ENCODE results near the gene ZMYND8. TPM values are rescaled to one million over a fixed set of nuclear protein-coding genes. Genes with fewer than 3 reads are reported as not detected.

ZMYND8 gene
- total and polyA plus RNA-seq, 2 of the 4 experiments (the other 2 are of a cell fraction) = 24.0 to 28.2 TPM

DNA sequence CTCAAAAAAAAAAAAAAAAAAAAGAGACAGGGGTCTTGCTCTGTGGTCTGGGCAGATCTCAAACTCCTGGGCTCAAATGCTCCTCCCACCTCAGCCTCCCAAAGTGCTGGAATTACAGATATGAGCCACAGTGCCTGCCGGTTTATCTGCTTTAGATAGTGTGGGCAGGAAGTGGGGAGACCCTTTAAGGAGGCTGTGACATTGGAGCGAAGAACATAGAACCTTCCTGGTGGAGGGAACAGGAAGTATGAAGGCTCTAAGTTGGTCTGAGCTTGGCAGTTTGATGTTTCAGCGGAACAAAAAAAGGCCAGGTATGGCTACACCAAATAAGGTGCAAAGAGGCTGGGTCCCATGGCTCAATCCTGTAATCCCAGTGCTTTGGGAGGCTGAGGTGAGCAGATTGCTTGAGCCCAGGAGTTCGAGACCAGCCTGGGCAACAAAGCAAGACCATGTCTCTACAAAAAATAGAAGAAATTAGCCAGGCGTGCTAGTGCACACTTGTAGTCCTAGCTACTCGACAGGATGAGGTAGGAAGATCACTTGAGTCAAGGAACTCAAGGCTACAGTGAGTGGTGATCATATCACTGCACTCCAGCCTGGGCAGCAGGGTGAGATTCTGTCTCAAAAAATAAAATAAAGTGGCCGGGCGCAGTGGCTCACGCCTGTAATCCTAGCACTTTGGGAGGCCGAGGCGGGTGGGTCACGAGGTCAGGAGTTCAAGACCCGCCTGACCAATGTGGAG lies 8.7 kb upstream of the ZMYND8 start:
- no peak overlapping the region for H4K5ac ChIP-seq (ENCODE audit: low read depth, low read length)
- H2AFZ ChIP-seq (replicated peaks; ENCODE audit: low read length, poor library complexity) = peak overlapping the region; percentile 58
- no peak overlapping the region for H3K23ac ChIP-seq (ENCODE audit: low read depth, low read length)
- 89% methylated on average over 3 of the region's 13 CpGs; no CpG with 5 or more reads in 1 of the 2 experiments for WGBS, 2 experiments (ENCODE audit: extremely low coverage in 2 of 2, insufficient read length in 1 of 2)
- H4K91ac ChIP-seq (ENCODE audit: insufficient read depth, low read depth, low read length) = peak overlapping the region; percentile 49; the same call in 1 of the 2 replicates
- peaks cover 0 to 5% of the 10 kb centered on the region in 2 experiments; a peak in 1 of 4 replicates for H3K79me1 ChIP-seq (ENCODE audit: low read depth in 1 of 2, low read length in 2 of 2)
- in situ Hi-C loops (cut with MboI; ENCODE audit: low sequenced_read_pairs) (no loop called here), dilution Hi-C loops (cut with HindIII; ENCODE audit: low sequenced_read_pairs, unreplicated experiment) (no loop called here), intact Hi-C loops (cut with micrococcal nuclease) (no loop called here)
- POLR2A ChIA-PET (ENCODE audit: unreplicated experiment) = no interaction called here
- no peaks in the 10 kb centered on the region for H3K36me3 ChIP-seq (ENCODE audit: control insufficient read depth, insufficient read depth, low read length)
- no peak overlapping the region for H2BK120ac ChIP-seq (ENCODE audit: low read depth, low read length)
- H3K4ac ChIP-seq (ENCODE audit: low read depth, low read length) = peak overlapping the region; percentile 57; the same call in 1 of the 2 replicates
- DNase-seq (no peak), ATAC-seq (ENCODE audit: low read depth) (no peak)
- peak overlapping the region in 1 of 2 experiments; percentile 43; a peak in 2 of 4 replicates for H4K8ac ChIP-seq (ENCODE audit: low read depth in 2 of 2, low read length in 2 of 2)
- no TSS peak for BruUV-seq (replicated peaks)
- H3K56ac ChIP-seq (ENCODE audit: extremely low read depth, insufficient read depth, low read length) = no peak overlapping the region
- H3K9me3 ChIP-seq (ENCODE audit: control insufficient read depth, insufficient read depth, low read length) = no peaks in the 10 kb centered on the region
- H3K27me3 ChIP-seq (ENCODE audit: control insufficient read depth, insufficient read depth, low read length) = no peaks in the 10 kb centered on the region
- H3K4me3 ChIP-seq (ENCODE audit: insufficient read depth, low read depth, low read length) = no peak overlapping the region
- peaks cover 9% of the 10 kb centered on the region for H3K4me1 ChIP-seq (ENCODE audit: control insufficient read depth, insufficient read depth, low read length)
- H3K18ac ChIP-seq (ENCODE audit: low read depth, low read length) = no peak overlapping the region
- H4K20me1 ChIP-seq (ENCODE audit: insufficient read depth, low read length) = no peaks in the 10 kb centered on the region
- no peak overlapping the region for H3K4me2 ChIP-seq (ENCODE audit: low read depth, low read length)
- H3K9me1 ChIP-seq (ENCODE audit: insufficient read depth, low read length) = 0 out of 2 replicates have a peak, but pooled peaks cover under 1% of the 10 kb centered on the region
- H3K14ac ChIP-seq (replicated peaks; ENCODE audit: low read depth, low read length) = no peak overlapping the region
- no peak overlapping the region for H3K27ac ChIP-seq (ENCODE audit: insufficient read depth, low read length)
- no peak overlapping the region for H3K9ac ChIP-seq (ENCODE audit: low read depth, low read length)
- H2BK5ac ChIP-seq (ENCODE audit: low read depth, low read length, poor library complexity, severe bottlenecking) = no peak overlapping the region
- peak overlapping the region; percentile 95; the same call in 2 of the 3 replicates for H2BK15ac ChIP-seq (ENCODE audit: low read depth, low read length)
- H2AK5ac ChIP-seq (ENCODE audit: low read depth, low read length) = peak overlapping the region; percentile 64; the same call in 1 of the 2 replicates
- H2BK20ac ChIP-seq (ENCODE audit: low read depth, low read length) = no peak overlapping the region; the same call in 1 of the 2 replicates
- CTCF ChIA-PET = no interaction called here
- TF ChIP-seq RAD21 (IDR thresholded peaks at IDR 0.05; ENCODE audit: low read length) = no peak
- no peak for TF ChIP-seq MXI1 (IDR thresholded peaks at IDR 0.05; ENCODE audit: borderline replicate concordance, low read depth, low read length)
- TF ChIP-seq, protein P1, sequence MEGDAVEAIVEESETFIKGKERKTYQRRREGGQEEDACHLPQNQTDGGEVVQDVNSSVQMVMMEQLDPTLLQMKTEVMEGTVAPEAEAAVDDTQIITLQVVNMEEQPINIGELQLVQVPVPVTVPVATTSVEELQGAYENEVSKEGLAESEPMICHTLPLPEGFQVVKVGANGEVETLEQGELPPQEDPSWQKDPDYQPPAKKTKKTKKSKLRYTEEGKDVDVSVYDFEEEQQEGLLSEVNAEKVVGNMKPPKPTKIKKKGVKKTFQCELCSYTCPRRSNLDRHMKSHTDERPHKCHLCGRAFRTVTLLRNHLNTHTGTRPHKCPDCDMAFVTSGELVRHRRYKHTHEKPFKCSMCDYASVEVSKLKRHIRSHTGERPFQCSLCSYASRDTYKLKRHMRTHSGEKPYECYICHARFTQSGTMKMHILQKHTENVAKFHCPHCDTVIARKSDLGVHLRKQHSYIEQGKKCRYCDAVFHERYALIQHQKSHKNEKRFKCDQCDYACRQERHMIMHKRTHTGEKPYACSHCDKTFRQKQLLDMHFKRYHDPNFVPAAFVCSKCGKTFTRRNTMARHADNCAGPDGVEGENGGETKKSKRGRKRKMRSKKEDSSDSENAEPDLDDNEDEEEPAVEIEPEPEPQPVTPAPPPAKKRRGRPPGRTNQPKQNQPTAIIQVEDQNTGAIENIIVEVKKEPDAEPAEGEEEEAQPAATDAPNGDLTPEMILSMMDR (conservative IDR thresholded peaks at IDR 0.05; ENCODE audit: low read depth, low read length) = no peak
- no peak for TF ChIP-seq RFX5 (IDR thresholded peaks at IDR 0.05; ENCODE audit: low read depth, low read length)
- no peak for TF ChIP-seq POLR2A (IDR thresholded peaks at IDR 0.05; ENCODE audit: low read depth, low read length)
- no peak for TF ChIP-seq SMC3 (IDR thresholded peaks at IDR 0.05; ENCODE audit: low read depth, low read length)
- TF ChIP-seq, protein P2, sequence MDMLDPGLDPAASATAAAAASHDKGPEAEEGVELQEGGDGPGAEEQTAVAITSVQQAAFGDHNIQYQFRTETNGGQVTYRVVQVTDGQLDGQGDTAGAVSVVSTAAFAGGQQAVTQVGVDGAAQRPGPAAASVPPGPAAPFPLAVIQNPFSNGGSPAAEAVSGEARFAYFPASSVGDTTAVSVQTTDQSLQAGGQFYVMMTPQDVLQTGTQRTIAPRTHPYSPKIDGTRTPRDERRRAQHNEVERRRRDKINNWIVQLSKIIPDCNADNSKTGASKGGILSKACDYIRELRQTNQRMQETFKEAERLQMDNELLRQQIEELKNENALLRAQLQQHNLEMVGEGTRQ (IDR thresholded peaks at IDR 0.05; ENCODE audit: low read depth, low read length) = no peak
- no peak for TF ChIP-seq MAFK (IDR thresholded peaks at IDR 0.05; ENCODE audit: low read depth, low read length)
- H2AK9ac ChIP-seq (replicated peaks; ENCODE audit: low read depth, low read length, poor library complexity) = peak overlapping the region; percentile 65

All from IMR-90 (cell line).